HG03159 (cell line): ENCODE measurements around the gene MTG2.
"Not testable (repeated sequence)": the region's sequence is repeated elsewhere in the genome, so short reads cannot be mapped to it uniquely, and the experiment has no call there.

Experiments used
- ATAC-seq: cut with Tn5 transposase; IDR thresholded peaks from one replicate; pipeline ENCODE4 v1.9.1; 2021; ENCODE audit warnings: mild to moderate bottlenecking, moderate library complexity; ENCODE audit not compliant: unreplicated experiment

The MTG2 gene

GRCh38 chr20:62143957-62144825 lies 38.6 kb upstream of the MTG2 start:
- ATAC-seq = peak; percentile 3

DNA sequence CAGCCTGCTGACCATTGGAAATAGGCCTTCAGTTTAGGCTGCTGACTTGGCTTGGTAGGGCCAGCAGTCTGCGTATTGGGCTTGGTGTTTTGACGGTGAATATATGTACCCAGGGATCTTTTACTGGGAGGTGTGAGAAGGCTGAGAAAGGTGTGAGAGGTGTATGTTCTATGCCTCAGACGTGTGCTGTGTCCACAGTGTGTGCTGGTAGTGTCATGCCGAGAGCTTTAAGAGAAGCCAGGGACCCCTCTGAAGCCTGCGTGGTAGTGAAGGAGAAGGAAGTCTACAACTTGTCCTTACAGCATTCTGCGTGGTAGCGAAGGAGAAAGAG lies 37.2 kb upstream of the MTG2 start:
- no peak for ATAC-seq

GRCh38 chr20:62146019-62146755 lies 36.6 kb upstream of the MTG2 start:
- ATAC-seq = no peak

DNA sequence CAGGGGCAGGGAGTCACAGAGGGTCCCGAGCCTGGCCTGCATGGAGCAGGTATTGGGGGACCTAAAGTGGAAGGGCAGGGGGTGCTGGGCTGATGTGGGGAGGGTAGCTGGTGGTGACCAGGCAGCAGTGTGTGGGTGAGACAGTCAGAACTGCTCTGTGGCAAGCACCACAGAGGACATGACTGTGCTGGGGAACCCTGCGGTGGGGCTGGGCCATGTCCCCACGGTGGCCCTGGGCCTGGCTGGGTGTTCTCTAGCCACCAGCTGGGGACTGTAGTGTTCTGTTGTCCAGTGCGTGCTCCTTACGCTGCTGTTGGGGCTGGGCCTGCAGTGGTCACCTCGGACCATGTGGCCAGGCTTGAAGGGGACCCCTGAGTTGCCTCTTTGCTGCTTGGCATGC lies 35.7 kb upstream of the MTG2 start:
- no peak for ATAC-seq

GRCh38 chr20:62147528-62147927 lies 35.3 kb upstream of the MTG2 start:
- ATAC-seq = no peak

DNA sequence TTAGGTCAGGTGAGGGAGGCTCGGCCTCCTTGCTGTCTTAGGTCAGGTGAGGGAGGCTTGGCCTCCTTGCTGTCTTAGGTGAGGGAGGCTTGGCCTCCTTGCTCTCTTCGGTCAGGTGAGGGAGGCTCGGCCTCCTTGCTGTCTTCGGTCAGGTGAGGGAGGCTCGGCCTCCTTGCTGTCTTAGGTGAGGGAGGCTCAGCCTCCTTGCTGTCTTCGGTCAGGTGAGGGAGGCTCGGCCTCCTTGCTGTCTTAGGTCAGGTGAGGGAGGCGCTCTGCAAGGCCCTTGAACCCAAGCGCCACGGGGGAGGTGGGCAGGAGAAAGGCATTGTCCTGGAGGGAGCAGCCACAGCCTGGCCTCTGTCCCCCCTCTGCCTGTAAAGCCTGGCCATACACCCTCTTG lies 34.4 kb upstream of the MTG2 start:
- not testable (repeated sequence) for ATAC-seq

DNA sequence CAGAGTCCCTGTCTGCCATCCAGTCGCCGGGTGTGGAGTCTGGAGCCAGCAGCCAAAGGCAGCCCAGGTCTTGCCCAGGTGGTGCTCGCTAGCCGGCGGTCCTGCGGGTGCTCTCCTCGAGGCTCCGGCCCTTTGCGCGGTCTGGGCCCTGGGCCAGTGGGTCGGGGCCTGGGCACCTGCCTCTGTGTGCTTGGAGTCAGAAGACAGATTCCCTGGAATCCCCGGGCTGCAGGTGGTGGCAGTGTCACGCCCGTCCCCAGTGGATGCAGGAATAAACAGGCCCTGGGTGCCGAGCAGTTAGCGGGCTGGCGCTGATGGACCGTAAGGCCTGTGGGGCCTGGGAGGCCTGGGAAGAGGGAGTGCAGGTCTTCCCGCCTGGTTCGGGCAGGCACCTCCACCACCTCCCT lies 33.9 kb upstream of the MTG2 start:
- ATAC-seq = no peak

DNA sequence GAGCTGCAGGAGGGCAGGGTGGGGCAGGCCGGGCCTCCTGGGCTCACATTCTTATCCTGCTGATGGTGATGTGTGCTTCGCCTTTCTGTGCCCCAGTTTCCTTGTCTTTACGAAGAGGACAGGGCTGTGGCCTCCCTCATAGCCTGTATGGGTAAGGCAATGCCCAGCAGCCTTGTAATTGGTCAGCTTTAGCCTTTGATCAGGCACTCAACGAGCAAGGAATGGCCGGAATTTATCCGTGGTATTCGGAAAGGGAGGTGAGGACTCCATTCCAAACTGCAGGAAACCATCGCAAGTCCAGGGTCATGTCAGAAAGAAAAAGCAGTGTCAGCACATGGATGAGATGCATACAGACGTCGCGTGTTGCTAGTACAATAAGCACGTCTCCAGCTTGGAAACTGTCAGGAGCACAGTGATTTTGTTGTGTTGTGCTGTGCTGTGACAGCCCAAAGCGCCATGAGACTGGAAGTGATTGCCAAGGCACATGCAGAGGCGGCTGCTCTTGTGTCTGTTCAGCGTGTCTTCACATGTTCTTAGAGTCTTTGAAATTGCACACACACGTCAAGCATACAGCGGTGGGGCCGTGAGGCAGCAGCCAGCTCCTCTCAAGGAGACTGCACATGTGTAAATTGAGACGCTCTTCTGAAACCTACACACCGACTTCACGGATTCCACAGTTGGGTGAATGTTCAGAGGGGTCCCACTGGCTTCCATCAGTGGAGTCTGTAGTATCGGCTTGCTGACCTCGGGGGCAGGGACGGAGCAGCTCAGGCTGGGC lies 33.1 kb upstream of the MTG2 start:
- ATAC-seq = no peak

DNA sequence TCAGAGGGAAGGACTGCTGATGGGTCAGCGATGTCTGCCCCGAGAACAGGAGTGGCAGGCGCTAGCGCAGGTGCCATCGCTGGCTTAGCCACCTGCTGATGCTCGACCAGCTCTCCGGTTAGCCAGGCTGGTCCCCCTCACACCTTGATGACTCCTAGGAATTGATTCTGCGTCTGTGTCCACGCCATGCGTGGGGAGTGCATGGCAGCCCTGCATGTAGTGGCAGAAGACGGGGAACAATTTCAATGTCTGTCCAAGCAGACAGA lies 32.6 kb upstream of the MTG2 start:
- ATAC-seq = no peak

DNA sequence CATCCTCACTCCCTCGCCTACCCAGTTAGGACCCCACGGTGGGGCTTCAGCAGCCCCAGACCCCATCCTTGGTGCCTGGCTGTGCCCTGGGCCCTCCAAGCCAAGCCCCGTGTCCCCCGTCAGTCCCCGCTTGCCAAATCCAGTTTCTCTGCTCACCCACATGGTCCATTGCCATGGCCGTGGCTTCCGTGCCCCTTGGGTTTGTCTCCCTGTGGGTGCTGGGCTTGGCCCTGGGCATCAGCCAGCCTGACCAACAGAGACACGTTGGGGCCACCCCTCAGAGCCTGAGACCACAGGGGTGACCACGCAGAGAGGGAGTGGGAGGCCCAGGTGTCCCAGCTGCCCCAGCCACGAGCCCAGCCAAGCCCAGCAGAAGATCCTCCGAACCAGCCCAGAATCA lies 31.6 kb upstream of the MTG2 start:
- ATAC-seq = no peak

GRCh38 chr20:62151835-62152364 lies 30.9 kb upstream of the MTG2 start:
- no peak for ATAC-seq

DNA sequence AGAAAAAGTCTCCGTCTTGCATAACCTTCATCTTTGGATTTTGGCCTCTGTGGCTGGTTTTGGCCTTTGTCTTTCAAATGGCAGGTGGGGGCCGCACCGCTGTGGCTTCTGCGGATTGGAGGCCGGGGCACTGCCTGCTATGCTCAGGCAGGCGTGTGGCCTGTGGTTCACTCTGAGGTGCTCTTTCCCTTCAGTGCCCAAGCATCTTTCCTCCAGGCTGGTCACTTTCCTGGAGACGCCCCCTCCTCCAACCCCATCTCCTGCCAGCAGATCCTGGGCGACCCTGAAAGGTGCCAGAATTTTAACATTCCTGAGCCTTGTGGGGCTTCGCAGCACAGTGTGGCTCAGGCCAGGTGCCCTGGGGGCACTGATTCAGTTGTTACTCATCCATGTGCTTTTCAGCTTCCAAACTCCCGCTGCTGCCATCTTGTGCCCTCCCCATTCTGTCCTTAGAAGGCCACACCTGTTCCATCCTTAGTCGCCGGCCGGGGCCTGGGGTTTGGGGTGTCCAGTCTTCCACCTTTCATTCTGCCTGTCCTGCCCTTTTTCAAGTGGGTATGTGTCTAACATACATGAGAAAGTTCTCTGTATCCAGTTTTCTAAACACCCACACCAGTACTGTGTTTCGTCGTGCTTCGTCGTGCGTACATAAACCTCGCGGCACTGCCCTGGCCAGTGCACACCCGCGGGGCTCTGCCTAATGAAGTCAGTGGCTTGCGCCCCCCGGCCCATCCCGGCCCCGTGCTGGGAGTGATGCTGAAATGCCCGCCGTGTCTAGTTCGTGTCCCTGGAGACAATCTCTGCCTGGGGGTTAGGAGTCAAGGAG lies 27.2 kb upstream of the MTG2 start:
- ATAC-seq = no peak

GRCh38 chr20:62156254-62156556 lies 26.6 kb upstream of the MTG2 start:
- no peak for ATAC-seq

- ATAC-seq = no peak
Measured at GRCh38 chr20:62156592-62157386, 26.0 kb upstream of the MTG2 start.

DNA sequence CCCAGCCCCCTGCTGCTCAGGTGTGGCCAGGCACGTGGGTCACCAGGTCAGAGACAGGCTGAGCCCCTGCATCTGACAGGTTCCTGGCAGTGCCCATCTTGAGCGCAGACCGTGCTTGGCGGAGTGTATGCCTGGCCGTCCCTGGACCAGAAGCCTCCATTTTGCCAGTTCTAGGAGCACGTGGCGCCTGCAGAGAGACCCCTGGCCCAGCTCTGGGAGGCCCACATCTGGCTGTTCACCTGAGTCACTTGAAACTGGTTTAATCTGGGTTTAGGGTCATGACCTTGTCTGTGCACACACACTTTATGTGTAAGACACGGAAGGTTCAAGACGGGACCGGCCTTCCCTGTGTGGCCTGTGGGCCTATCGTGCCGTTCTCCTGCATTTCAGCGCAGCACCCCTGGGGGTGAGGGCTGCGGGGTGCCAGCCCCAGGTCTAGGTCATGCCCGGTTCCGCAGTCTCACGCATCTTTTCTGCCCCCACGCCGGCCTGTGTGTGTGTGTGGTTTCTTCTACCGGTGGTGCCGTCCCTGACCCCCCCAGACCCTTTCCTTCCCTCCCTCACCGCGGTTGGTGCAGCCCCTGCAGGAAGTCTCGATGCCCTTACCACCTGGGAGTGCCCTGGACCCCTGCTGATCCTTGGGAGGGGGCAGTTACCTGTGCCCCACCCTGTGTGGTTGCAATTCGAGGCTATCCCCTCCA lies 25.3 kb upstream of the MTG2 start:
- no peak for ATAC-seq

DNA sequence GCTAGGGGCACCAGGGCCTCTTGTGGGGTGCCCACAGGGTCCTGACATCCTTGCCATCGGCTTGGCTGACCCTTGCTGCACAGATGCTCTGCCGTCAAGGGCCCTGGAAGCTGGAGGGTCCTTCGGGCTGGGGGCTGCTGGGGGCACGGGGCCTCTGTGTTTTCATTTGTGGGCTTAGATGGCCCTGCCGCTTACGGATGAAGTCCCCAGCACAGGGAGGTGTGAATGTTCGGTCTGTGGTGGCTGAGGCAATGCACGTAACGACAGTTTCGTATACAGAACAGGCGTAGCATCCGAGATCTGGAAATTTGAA lies 24.8 kb upstream of the MTG2 start:
- no peak for ATAC-seq

GRCh38 chr20:62158541-62158940 lies 24.3 kb upstream of the MTG2 start:
- ATAC-seq = no peak

GRCh38 chr20:62159052-62159451 lies 23.8 kb upstream of the MTG2 start:
- ATAC-seq = no peak

- no peak for ATAC-seq
Measured at GRCh38 chr20:62159839-62160238, 23.0 kb upstream of the MTG2 start.

GRCh38 chr20:62160253-62160652 lies 22.6 kb upstream of the MTG2 start:
- no peak for ATAC-seq
